ENCODE results near the gene ZFAND3.

Gene ZFAND3

DNA sequence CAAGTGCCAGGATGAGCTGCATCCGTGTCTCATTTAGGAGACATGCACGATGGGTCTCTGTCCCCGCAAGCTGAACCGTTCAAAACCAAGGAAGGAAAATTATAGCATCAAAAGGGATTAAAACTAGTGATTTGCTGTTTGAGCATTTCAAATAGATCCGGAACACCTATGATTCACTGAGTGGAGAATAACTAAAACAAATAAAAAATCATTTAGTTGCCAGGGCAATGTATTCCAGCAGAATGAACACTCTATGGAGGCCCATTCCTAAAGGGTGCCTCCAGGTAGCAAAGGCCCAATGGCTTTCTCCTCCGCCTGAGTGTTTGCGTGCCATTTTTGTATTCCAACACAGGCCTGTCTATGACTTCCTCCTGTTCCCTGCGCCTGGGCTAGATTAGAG lies 354.8 kb downstream of the ZFAND3 start:
- DNase-seq: no peak

DNA sequence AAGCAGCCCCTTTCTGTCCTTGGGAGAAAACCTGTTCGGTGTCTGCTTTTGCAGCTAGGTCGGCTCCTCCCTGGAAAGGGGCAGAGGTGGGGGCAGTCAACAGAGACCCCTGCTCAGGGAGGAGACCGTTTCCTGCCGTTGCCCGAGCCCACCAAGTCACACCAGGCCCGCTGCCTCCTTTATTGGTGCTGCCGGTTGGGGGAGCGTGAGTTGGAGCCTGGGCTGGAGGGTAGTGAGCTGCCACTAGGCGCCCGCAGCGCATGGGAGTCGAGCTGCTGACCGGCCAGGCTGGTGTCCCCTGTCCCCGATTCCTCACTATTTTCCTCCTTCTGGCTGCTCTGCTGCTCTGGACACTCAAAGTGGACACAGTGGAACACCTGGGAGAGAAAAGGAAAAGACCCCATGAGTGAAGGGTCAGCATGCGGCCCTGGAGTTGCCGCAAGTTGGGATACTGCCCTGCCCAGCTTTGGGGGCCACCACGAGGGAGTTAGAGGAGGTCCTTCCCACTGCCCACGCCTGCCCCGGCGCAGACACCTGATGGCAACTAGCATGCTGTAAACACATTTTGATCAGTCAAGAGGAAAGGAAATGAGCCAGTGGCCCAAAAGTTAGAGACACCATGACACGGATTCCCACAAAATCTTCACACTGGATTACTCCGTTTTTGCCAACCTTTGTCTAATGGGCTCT lies 355.4 kb downstream of the ZFAND3 start:
- no peak for DNase-seq

DNA sequence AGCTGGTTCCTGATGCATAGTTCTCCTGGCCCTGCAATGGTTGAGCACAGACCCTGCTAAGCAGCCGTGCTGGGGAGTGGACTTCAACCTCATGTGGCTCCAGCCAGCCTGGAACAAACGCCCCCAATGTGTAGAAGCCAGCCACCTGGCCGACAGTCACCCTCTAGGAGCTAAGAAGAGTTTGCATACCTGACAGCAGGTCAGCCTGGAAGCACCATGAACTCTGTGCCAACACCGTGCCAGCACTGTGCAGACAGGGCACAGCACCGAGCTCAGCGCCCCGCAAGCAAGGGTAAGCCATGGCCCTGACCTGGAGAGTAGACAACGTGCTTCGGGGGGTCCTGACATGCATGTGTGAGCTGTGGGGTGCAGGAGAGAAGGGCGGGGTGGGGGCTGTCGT lies 356.3 kb downstream of the ZFAND3 start:
- no peak for DNase-seq

DNA sequence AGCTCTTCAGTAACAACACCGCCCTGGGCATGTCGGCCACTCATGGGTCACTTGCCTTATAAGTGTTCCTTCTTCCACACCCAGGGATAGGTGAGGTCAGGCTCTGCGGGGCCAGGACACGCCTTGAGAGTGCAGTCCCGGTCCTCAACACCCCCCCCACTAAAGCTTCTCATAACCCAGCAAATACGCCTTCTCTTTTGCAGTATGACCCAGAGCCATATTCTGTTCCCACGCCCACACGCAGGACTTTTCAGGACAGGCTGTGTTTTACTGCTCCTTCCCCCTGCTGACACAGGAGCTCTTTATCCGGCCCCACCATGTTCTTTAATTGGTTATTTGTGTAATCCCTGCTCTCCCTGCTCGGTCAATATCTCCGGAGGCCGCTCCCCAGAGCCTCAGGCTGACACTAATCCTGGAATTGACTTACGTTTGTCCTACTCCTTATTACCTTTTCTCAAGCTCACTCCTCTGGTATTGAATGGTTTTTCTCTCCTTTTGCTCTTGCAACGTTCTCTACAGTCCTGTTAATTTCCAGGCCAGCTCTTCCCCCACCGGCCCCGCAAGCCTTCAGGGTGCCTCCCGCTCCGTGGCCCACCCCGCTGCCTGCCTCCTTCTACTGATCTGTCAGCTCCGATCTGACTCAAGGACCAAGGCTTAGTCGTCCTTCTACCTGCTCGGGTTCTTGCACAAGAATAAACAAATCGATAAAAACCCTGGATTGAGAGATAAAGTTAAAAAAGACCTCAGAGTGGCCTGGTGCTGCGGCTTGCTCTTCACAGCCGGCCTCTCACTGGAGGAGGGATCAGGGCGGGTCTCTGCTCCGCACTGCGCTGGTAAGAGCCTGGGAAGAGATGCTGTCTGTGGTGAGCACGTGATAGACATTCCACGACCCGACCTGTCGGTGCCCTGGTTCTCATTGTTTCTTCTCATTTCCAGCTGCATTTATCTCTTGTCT lies 357.5 kb downstream of the ZFAND3 start:
- DNase-seq: no peak

DNA sequence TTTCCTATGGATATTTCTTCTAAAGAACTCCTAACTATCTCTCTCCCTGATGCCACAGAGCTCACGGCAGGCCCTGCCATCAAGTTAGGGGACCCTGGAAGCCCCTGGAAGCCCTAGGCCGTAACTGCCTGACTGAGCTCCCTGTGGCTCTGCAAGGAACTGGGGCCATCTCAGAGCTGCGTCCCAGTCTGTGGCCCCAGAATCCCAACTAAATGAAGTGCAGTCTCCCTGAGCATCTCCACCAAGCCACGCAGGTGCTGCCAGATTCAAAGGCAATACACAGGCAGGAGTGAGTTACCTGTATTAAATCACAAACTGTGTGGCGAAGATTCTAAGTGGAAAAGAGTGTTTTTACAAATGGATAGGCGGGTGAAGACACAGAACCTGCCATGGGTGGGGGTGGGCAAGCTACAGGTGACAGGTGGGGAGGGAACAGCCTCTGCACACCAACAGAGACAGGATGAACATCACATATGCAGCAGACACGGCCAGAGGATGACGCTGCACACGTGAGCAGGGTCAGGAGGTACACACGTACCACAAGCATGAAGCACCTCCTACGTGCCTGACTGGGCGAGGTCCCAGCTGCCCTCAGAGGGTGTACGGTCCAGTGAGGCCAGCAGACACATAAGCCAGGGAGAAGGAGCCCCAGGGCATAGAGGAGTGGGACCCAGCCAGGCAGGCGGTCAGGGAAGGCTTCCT lies 358.5 kb downstream of the ZFAND3 start:
- no peak for DNase-seq

DNA sequence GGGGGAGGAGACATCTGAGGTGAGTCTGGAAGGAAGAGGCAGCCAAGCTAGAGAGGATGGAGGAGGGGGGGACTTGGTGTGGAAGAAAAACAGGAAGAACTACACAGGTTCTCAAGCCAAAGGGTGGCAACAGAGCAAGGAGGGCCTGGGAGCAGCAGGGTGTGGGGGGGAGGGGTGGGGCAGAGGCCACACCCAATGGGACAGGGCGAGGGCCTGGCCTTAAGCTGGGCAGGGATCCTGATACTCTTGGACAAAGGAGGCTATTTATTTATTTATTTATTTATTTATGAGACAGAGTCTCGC lies 359.0 kb downstream of the ZFAND3 start:
- no peak for DNase-seq

DNA sequence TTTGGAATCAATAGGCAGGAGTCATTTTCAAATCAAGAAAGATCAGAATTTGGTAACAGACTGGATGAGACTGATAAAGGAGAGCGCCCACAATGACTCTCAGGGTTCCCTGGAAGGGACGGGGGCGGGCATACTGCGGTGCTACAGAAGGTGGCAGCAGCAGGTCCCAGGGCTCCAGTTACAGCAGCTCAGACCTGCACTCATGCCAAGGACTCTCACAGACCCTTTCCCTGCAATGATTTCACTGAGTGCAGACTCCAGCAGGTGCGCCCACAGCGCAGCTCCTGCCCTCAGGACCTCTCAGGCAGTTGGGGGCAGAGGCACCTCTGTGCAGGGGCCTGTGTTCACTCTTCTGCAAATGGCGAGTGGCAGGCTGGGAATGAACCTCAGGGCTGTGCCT lies 359.8 kb downstream of the ZFAND3 start:
- DNase-seq: no peak

DNA sequence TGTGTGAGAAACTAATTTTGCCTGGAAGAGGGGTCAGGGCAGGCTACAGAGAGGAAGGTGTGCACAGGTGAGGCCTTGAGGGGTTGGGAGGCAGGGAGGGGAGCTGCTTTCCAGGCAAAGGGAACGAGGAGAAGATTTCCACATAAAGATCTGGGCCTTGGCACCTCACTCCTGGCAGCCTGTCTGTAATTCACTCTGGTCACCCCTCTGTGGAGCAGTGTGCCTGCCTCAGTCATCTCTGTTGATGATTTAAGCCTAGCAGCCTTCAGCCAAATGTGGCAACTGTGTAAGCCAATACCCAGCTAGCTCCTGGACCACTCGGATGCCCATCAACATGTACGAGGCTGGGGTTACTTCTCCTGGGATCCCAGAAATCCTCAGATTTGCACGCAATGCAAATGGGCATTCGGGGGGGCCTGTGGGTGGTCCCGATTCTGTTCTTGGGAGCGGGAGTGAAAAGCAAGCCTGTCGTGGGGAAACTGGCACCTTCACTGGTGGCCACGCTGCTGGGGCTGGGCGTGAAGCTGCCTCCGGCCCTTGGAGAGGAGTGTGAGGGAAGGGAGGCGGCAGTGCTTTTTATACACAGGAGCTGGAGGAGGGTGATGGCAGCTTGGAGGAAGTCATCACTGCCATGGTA lies 360.4 kb downstream of the ZFAND3 start:
- no peak for DNase-seq

DNA sequence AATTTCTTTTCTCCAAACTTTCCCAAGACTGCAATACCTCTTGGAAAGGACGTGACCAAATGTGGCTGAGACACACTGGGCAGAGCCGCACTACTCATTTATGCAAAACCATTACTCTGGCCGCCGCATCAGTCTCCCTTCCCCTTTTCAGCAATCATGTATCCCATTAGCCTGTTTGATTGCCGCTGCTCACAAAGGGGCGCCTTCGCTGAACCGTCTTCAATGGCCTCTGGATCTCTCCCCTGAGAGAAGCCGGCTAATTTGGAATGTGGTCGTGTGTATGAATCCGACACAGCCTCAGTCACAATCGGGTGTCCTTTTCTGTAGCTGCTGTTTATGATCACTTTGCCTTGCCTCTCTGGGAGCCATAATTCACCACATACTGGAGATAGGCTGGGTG lies 361.1 kb downstream of the ZFAND3 start:
- DNase-seq: no peak

DNA sequence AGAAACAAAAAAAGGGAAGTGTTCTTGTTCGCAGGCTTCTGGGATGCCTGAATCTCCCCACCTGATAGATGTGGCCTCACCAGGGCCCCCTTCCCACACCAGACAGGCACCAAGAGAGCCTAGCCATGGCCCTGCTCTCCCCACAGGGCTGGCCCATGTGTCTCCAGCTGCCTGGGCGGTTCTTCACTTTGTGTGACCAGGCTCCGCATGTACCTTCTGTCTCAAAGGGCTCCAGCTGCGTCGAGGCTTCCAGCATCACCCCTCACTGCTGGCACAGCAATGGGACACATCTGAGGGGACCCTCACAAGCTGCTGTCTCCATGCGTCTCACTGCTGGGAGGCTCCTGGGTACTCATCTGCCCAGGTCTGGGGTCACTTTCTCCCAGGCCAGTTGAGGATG lies 362.9 kb downstream of the ZFAND3 start:
- no peak for DNase-seq

DNA sequence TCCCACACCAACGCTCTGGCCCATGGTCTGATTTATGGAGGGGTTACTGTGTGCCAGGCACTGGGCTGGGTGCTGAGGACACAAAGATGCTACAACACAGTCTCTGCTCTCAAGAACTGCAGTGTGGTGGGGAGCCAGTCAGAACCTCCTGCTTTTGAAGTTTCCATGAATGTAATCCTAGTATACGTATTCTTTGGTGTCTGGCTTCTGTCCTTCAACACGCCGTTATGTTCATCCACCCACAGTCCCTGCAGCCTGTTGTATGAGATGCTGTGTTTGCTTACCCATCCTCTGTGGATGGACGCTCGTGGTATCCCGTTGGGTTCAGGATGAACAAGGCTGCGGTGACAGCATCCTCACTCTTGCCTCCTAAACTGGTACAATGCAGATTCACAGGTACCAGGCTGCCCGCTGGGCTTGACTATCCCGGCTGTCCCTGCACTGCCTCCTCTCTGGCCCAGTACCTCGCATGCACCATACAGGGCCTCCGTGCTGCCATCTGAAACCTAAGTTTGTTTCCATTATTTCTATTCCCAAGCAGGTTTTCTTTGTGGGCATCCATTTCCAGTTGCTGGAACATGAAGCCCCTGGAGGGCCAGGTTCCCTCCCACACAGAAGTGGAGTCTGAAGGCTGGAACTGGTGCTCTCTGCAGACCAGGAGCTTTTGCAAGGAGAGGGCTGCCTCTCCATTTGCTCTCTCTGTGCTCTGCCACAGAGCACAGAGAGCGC lies 364.5 kb downstream of the ZFAND3 start:
- no peak for DNase-seq

DNA sequence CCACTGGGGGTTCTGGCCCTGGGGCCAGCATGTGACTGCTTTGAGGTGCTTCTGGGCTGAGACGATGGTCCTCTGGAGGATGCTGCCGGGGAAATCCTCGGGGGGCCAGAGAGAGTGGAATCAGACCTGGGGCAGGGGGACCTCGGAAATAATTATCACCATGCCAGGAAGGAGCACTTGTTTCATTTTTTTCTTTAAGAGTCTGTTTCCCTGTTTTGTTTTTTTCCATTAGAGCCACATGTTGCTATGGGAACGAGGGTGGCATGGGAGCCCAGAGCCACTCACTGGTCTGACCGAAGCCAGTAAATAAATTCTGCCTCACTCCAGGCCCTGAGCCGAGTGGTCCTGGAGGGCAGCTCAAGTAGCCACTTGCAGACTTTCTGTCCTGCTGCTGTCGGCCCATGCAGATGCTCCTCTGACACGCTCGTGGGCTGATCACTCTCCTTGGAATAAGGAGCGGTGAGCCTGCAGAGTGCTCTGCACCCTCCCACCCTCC lies 365.1 kb downstream of the ZFAND3 start:
- no peak for DNase-seq

DNA sequence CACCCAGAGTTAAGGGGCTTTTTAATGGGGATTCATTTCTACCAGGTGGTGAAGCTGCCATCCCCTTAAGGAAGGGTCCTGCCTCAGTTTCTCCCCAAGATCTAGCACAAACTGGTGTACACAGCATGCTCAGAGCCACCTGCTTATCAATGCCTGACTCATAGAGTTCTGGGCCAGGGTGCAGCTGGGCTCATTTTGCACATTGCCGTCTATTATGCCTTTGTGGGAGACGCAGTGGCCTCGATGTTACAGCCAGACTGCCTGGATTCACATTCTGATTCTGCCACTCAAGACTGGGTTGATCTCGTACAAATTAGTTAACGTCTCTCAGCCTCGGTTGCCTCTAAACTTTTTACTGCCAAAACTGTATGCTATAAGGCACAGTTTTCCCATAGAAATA lies 365.7 kb downstream of the ZFAND3 start:
- DNase-seq: no peak

DNA sequence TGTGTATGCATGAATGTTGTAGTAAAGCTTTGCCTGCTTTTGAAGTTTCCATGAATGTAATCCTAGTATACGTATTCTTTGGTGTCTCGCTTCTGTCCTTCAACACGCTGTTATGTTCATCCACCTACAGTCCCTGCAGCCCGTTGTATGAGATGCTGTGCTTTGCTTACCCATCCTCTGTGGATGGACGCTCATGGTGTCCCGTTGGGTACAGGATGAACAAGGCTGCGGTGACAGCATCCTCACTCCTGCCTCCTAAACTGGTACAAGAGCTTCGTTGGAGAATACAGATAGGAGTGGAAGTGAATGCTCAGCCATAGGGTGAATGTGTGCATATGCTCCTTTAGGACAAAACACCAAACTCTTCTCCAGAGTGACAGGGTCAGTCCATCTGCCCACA lies 366.2 kb downstream of the ZFAND3 start:
- DNase-seq: no peak

DNA sequence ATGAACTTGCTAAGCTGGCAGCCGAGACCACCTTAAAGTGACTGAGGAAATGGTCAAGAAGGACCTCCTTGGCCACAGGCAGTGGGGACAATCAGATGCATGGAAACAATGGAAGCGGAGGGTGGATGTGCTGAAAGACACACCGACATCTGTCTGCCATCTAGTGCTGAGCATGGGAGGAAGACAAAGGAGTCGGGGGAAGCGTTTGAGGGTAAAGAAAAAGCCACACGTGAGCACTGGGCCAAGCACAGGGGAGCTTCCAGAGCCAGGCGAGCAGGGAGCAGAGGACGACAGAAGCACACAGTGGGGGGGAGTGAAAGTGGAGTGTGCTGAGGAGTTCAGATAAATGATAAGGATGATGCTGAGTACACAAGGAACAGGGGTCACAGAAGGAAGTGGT lies 367.8 kb downstream of the ZFAND3 start:
- DNase-seq: no peak

DNA sequence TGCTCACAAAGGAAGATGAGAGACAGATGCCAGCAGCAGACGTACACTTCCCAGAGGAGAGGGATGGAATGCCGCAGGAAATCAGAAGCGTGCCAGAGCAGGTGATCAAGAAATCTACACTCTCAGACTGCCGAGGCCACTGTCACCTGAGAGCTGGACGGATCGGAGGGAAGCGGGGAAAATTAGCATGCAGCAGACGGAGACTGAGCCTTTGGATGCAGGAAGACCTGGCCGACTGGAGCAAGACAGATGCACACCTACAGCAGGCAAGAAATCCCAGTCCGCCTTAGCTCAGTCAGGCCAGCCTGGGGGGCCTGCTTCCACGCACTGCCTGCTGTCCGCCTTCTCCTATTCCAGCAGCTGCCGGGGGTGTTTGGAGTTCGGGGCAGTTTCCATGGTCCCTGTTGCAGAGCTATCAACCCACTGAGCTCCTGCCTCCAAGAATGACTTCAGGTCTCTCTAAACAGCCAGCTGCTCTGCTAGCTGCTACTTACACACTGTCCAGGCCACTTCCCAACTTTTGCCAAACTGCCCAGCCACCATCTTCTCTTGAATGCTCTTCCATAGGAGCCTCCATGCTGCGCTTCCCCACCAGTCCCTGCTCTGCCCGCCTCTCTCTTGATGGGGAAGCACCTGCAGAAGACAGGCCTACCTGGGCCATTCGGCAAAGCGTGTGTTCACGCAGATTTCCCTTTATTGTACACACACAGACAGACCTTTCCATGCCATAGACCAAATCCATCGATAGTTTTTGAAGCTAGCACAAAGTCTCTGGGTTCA lies 368.5 kb downstream of the ZFAND3 start:
- no peak for DNase-seq

DNA sequence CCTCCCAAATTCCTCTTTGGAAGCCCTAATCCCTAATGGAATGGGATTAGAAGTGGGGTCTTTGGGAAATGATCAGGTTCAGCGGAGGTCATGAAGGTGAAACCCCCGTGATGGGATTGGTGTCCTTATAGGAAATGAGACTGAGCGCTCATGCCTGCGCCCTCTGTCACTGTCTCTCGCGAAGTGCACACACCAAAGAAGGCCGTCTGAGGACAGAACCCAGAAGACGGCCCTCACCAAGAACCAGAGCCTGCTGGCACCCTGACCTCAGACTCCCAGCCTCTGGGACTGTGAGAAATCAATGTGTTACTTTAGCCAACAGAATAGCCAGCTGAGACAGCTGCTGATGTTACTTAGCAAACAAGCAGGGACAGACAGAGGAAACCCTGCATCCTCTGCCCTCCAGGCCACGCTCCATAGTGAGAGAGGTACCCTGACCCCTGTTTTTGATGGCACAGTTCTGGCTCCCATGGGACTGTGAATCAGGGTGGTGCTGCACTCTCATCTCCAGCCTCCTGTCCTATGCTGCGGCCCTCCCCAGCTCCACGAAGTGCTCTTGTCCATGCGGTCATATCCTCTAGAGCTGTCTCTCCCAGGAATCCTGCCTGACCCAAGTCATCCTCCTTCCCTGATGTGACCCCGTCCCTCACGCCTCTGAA lies 369.3 kb downstream of the ZFAND3 start:
- DNase-seq: no peak

DNA sequence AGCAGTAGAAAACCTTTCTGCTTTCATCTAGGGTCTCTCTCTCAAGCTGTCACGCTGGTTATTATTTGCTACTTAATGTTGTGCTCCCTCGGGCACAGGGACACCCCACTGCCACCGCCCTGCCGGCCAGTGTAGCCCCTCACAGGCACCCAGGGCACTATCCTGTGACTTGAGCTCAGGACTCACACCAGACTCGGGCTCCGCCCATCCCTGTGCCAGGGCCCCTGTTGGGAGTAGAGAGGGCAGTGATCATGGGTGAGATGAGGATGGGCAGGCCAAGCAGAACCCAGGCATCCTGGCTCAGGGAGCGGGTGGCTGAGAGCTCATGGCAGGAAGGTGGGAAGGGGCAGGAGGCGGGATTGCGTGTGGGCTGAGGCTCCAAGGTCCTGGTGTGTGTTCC lies 371.9 kb downstream of the ZFAND3 start:
- DNase-seq: no peak

DNA sequence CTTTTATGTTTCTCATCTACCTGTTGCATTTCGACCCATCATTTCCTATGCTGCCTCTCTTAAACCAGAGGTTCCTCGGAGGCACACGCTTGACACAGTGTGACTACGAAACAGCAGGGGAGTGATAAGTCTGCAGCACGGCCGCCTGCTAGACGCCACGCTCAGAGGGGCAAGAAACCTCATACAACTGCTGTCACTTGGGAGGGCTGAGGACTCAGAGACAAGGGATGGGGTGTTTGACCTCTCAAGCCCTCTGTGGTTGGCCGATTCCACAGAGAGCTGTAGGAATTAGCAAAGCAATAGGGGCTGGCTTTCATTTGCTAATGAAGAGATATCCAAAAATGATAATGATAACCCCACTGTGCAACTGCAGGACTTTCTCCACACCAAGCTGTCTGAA lies 372.5 kb downstream of the ZFAND3 start:
- DNase-seq: no peak

DNA sequence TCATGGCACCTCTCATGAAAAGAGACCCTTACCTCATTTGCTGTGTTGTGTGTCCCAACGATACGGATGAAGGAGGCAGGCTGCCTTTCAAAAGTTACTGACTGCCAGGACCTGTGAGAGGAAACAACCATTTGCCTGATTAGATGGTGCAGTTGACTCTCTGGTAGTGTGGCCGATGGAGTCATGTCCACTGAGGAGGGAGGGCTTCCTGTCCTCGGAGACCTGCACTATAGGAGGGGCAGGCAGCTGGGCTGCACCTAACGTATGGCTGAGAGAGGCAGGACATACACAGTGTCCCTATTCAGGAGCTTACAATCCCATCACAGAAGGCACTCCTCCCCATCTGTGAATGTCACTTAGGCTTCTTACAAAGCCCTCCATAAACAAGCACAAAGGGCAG lies 373.0 kb downstream of the ZFAND3 start:
- no peak for DNase-seq

DNA sequence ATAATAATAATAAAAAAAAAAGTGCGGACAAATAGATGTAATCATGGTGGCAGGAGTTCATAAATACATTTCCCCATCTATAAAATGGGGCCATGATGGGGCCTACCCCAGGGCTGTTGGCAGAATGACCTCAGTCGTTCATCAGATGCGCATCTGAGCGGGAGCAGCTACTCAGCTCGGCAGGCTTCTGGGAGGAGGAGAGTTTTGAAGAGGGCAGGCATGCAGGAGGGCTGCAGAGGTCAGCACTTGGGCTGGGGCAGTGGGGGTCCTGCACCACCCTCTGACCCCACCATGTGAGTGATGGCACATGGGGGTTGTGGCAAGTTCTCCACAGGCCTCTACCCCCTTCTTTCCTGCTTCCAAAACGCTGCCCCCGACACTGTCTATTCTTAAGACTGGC lies 373.5 kb downstream of the ZFAND3 start:
- DNase-seq: no peak
